ENCODE results near the gene PGRMC2. TPM values are rescaled to one million over a fixed set of nuclear protein-coding genes. Genes with fewer than 3 reads are reported as not detected.
A peak's percentile ranks its signal among the peaks of the same experiment; 100 is the strongest.

PGRMC2 gene
- total and polyA plus RNA-seq, 2 of the 8 experiments (the other 6 are each of a cell fraction or from before 2014, with no cell fraction given) = 9.5 to 85.3 TPM

GRCh38 chr4:128287871-128288688 is 467 bp upstream of the PGRMC2 start (continued):
- no peak for TF ChIP-seq CHD7 (IDR thresholded peaks at IDR 0.05; ENCODE audit: insufficient replicate concordance, low read length)
- TF ChIP-seq EP300 (IDR thresholded peaks at IDR 0.05; ENCODE audit: borderline replicate concordance in 1 of 2, low read depth in 2 of 2, low read length in 2 of 2) = no peak
- TF ChIP-seq SRF (IDR thresholded peaks at IDR 0.05; ENCODE audit: low read depth, low read length) = no peak
- TF ChIP-seq BACH1 (IDR thresholded peaks at IDR 0.05; ENCODE audit: low read length) = peak; percentile 51; the same call in 1 of the 2 replicates
- no peak for TF ChIP-seq BCL11A (IDR thresholded peaks at IDR 0.05; ENCODE audit: low read depth in 2 of 2, low read length in 2 of 2)
- TF ChIP-seq NRF1 (IDR thresholded peaks at IDR 0.05; ENCODE audit: low read depth, low read length) = peak; percentile 90
- TF ChIP-seq HDAC2 (IDR thresholded peaks at IDR 0.05; ENCODE audit: borderline replicate concordance in 1 of 2, low read depth in 2 of 2, low read length in 2 of 2) = peak in 1 of 2 experiments; percentile 35; a peak in 1 of 4 replicates
- no peak for TF ChIP-seq HDAC6 (IDR thresholded peaks at IDR 0.05; ENCODE audit: low read depth, low read length)
- no peak for TF ChIP-seq RNF2 (IDR thresholded peaks at IDR 0.05; ENCODE audit: borderline replicate concordance, low read depth, low read length, missing control alignments, poor library complexity, severe bottlenecking)
